GM12873 (cell line): ENCODE results near the gene CTTNBP2NL.

ENCODE experiments used
- TF ChIP-seq, protein P1 (sequence below): IDR thresholded peaks from 2 replicates; pipeline ENCODE4 v1.5.1; 2012; ENCODE audit warnings: low read depth, mild to moderate bottlenecking, moderate library complexity, low read length, control low read depth; ENCODE audit not compliant: insufficient read depth; ENCODE audit errors: missing control alignments

CTTNBP2NL gene

GRCh38 chr1:112375701-112376100, 20.3 kb upstream of the CTTNBP2NL start:
- TF ChIP-seq, protein P1, sequence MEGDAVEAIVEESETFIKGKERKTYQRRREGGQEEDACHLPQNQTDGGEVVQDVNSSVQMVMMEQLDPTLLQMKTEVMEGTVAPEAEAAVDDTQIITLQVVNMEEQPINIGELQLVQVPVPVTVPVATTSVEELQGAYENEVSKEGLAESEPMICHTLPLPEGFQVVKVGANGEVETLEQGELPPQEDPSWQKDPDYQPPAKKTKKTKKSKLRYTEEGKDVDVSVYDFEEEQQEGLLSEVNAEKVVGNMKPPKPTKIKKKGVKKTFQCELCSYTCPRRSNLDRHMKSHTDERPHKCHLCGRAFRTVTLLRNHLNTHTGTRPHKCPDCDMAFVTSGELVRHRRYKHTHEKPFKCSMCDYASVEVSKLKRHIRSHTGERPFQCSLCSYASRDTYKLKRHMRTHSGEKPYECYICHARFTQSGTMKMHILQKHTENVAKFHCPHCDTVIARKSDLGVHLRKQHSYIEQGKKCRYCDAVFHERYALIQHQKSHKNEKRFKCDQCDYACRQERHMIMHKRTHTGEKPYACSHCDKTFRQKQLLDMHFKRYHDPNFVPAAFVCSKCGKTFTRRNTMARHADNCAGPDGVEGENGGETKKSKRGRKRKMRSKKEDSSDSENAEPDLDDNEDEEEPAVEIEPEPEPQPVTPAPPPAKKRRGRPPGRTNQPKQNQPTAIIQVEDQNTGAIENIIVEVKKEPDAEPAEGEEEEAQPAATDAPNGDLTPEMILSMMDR: no peak

GRCh38 chr1:112380356-112380755, 15.7 kb upstream of the CTTNBP2NL start:
- TF ChIP-seq, protein P1: no peak

DNA sequence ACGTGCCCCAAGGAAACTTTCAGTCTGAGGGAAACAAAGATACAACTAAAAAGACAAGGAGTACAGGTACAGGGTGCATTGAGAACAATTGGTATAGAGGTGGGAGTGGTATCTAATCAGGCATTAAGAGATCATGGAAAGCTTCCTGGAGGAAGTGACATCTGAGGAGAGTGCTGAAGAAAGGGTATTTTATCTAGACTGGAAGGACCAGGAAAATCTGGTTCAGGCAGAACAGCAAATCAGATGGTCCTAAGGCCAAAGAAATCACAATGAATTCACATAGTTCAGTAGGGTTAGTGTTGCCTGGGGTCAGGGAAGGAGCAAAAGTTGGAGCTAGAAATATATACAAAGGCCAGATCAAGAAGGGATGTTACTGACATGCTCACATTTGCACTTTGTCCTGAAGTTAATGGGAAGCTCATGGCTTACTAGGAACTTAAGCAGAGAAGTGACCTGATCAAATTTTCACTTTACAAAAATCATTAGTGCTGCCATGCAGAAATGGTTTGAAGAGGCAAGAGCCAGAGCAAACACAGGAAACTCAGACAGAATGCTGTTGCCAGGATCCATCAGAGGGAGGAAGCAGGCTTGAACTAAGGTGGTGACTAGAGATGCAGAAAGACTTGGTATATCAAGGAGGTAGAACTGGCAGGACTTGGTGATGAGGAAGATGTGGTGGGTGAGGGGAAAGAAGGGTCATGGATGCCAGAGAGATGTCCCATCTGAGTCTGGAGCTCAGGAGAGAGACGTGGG, 14.5 kb upstream of the CTTNBP2NL start:
- TF ChIP-seq, protein P1: no peak

GRCh38 chr1:112383759-112384370, 12.1 kb upstream of the CTTNBP2NL start:
- TF ChIP-seq, protein P1: no peak

DNA sequence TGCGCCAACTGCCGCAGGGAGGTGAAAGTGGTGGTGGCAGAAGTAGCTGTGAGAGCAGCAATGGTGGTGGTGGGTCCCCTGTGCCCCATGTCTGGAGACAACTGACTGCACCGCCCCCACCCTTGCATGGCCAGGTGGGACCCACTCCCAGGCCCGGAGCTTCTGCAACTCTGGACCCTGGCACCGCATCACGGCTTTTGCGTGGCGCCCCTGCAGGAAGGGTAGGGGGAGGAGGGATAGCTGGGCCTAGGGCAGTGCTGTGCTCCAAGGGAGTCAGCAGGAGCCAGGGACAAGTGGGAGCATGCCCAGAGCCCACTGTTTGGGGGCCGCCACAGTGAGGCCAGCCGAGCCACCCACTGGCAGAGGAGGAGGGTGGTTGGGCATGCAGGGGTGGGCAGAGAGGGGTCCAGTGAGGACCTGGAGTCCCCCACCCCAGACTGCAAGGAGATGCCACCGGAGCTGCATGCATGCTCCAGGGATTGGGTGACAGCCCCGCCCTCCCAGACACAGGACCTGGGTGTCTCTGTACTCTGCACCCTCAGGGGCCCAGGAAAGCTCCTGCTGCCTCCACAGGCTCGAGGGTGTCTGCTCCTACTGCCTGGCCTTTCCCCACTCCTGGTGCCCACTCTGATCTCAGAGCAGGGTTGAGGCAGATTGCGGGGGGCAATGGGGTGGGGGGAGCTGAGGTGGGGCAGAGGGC, 9.8 kb upstream of the CTTNBP2NL start:
- TF ChIP-seq, protein P1: no peak

DNA sequence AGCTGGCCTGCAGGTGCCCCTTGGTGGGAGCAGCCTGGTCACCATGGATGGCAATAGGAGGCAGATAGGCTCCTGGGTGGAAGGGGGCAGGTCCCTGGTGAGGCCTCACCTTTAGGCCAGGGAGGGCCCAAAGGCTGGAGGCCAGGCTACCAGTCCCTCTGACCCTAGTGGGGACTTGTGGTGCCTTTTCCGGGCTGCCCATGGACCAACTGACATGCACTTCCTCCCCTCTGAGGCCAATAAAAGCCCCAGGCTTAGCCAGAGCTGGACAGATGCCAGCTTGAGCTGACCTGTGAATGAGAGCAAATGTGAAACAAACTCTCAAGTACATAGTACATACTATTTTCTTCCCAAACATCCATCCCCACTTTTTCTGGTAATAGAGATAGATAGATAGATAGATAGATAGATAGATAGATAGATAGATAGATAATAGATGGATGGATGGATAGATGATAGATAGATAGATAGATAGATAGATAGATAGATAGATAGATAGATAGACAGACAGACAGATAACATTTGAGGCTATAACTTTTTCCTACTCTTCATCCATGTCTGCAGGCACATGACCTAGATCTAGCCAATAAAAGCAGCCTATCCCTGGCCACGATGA, 9.2 kb upstream of the CTTNBP2NL start:
- TF ChIP-seq, protein P1: no peak

GRCh38 chr1:112387807-112388206, 8.2 kb upstream of the CTTNBP2NL start:
- TF ChIP-seq, protein P1: no peak
